K562 (cell line): ENCODE measurements around the gene HMGCL. TPM values are rescaled to one million over a fixed set of nuclear protein-coding genes. Genes with fewer than 3 reads are reported as not detected.

Experiments
- ATAC-seq: fragments of 200-7000 bp; cut with Tn5 transposase; 3 replicates; pipeline ENCODE4 v1.9.1; 2020; ENCODE audit warnings: moderate library complexity
- BruUV-seq: library from RNA; stranded (reverse); fragments of 400-500 nt; replicated peaks from 2 replicates; lab custom pipeline; 2021; lab: Mats Ljungman, UMichigan
- CTCF ChIA-PET: fragments of 300-600 bp; formaldehyde crosslinking; extraction: SDS; loops from one replicate; lab custom pipeline; 2021; ENCODE audit warnings: low intra/inter-chr PET ratio; lab: Yijun Ruan, JAX
- POLR2A ChIA-PET: fragments of 300-600, 350-650 bp; sonication (Branson Sonifier 250); formaldehyde crosslinking; extraction: SDS; loops from one replicate; lab custom pipeline; 2021; ENCODE audit warnings: antibody characterized with exemption, inconsistent platforms; lab: Yijun Ruan, JAX
- DNase-seq, 4 experiments: peaks; one replicate each; pipeline versions ENCODE4 v3.0.0 to v3.0.0-alpha.2; 2011 to 2018; ENCODE audit warnings: low spot score in 3 of 4, mixed read lengths in 3 of 4; ENCODE audit errors: extremely low read depth in 1 of 4
- FAIRE-seq: peaks from 2 replicates; lab custom pipeline; 2011; peaks lifted over from hg19 to GRCh38; lab: Jason Lieb, UNC
- H2AFZ ChIP-seq: 2 replicates; pipeline ENCODE4 v1.6.0; 2011; ENCODE audit warnings: low read depth, low read length, control low read depth, inconsistent platforms
- H3K27ac ChIP-seq: fragments of 200-600 bp; 3 replicates; pipeline ENCODE4 v1.8.0; 2011; ENCODE audit warnings: low read depth, mild to moderate bottlenecking, control low read depth, inconsistent platforms, low read length, moderate library complexity, mixed read lengths; ENCODE audit errors: extremely low read depth
- H3K27me3 ChIP-seq, 2 experiments: fragments of 300-600 bp in 1 of 2; 2 replicates in 1 of 2; 3 replicates in 1 of 2; pipeline versions ENCODE4 v1.6.0 to v1.8.0; 2011; ENCODE audit warnings: inconsistent platforms in 2 of 2, low read length in 2 of 2, mild to moderate bottlenecking in 1 of 2, mixed read lengths in 1 of 2, moderate library complexity in 1 of 2; ENCODE audit not compliant: control insufficient read depth in 2 of 2, insufficient read depth in 2 of 2
- H3K36me3 ChIP-seq: fragments of 300-600 bp; 3 replicates; pipeline ENCODE4 v1.8.0; 2011; ENCODE audit warnings: mild to moderate bottlenecking, low read length, inconsistent platforms; ENCODE audit not compliant: control insufficient read depth, insufficient read depth
- H3K4me1 ChIP-seq, 2 experiments: fragments of 200-600 bp in 1 of 2; replicated peaks in 1 of 2; 2 replicates in 1 of 2; 3 replicates in 1 of 2; pipeline versions ENCODE4 v1.5.1 to v1.8.0; 2011; ENCODE audit warnings: inconsistent platforms in 2 of 2, low read length in 2 of 2, mild to moderate bottlenecking in 1 of 2, mixed read lengths in 1 of 2, moderate library complexity in 1 of 2; ENCODE audit not compliant: control insufficient read depth in 2 of 2, insufficient read depth in 2 of 2
- H3K4me2 ChIP-seq: 2 replicates; pipeline ENCODE4 v1.6.1; 2011; ENCODE audit warnings: low read length, control low read depth, inconsistent platforms, mixed read lengths; ENCODE audit not compliant: insufficient read depth
- H3K4me3 ChIP-seq: fragments of 200-600 bp; sonication (generic), shearing (Covaris generic); 2 replicates; pipeline ENCODE4 v1.5.1; 2016; ENCODE audit warnings: control low read depth, inconsistent platforms
- H3K79me2 ChIP-seq: fragments of 200-600 bp; 3 replicates; pipeline ENCODE4 v1.8.0; 2011; ENCODE audit warnings: low read length, inconsistent platforms; ENCODE audit not compliant: control insufficient read depth, insufficient read depth
- H3K9ac ChIP-seq, 2 experiments: 2 replicates each; pipeline versions ENCODE4 v1.6.0 to v1.6.1; 2011; ENCODE audit warnings: low read depth in 2 of 2, low read length in 2 of 2, control low read depth in 1 of 2, inconsistent platforms in 1 of 2, mild to moderate bottlenecking in 1 of 2, mixed read lengths in 1 of 2; ENCODE audit not compliant: insufficient read depth in 1 of 2
- H3K9me1 ChIP-seq: one replicate; pipeline ENCODE4 v1.6.0; 2011; ENCODE audit warnings: inconsistent platforms, mild to moderate bottlenecking, low read length, moderate library complexity; ENCODE audit not compliant: control insufficient read depth, insufficient read depth
- H3K9me3 ChIP-seq: replicated peaks from 2 replicates; pipeline ENCODE4 v1.5.1; 2011; ENCODE audit warnings: low read depth, low read length, inconsistent platforms; ENCODE audit not compliant: control insufficient read depth, insufficient read depth
- H4K20me1 ChIP-seq: replicated peaks from 2 replicates; pipeline ENCODE4 v1.6.1; 2011; ENCODE audit warnings: low read length, inconsistent platforms, mixed read lengths; ENCODE audit not compliant: control insufficient read depth, insufficient read depth
- BDP1 ChIP-seq: IDR thresholded peaks from 3 replicates; pipeline ENCODE4 v1.6.1; 2011; ENCODE audit not compliant: insufficient read length, insufficient read depth
- MEF2D ChIP-seq: conservative IDR thresholded peaks from 2 replicates; pipeline ENCODE4 v1.6.1; 2016; ENCODE audit warnings: low read depth, missing genetic modification characterization, missing compliant biosample characterization
- MEIS2 ChIP-seq: fragments of 450-650 bp; IDR thresholded peaks from 2 replicates; pipeline ENCODE4 v1.6.1; 2014; ENCODE audit warnings: mild to moderate bottlenecking; ENCODE audit not compliant: partially characterized antibody
- MIER1 ChIP-seq: fragments of 450-650 bp; IDR thresholded peaks from 2 replicates; pipeline ENCODE4 v1.6.1; 2016; ENCODE audit warnings: antibody characterized with exemption, mild to moderate bottlenecking, low read depth
- SP1 ChIP-seq: sonication (generic); formaldehyde crosslinking; IDR thresholded peaks from 2 replicates; pipeline ENCODE4 v1.8.1; 2022; ENCODE audit warnings: mild to moderate bottlenecking, missing genetic modification reagents
- SRSF9 ChIP-seq: fragments of 200-400 bp; formaldehyde crosslinking; IDR thresholded peaks from 2 replicates; pipeline ENCODE4 v1.6.1; 2017; ENCODE audit warnings: low read depth, low read length, borderline replicate concordance
- TEAD2 ChIP-seq: fragments of 450-650 bp; IDR thresholded peaks from 2 replicates; pipeline ENCODE4 v1.6.1; 2016; ENCODE audit warnings: missing genetic modification characterization, control low read depth, missing compliant biosample characterization
- YY1 ChIP-seq, 3 experiments: IDR thresholded peaks; 2 replicates each; pipeline ENCODE4 v1.6.1; 2011; ENCODE audit warnings: low read length in 2 of 3, mild to moderate bottlenecking in 2 of 3, moderate library complexity in 2 of 3, borderline replicate concordance in 1 of 3, control low read depth in 1 of 3, low read depth in 1 of 3; ENCODE audit not compliant: insufficient read depth in 3 of 3, insufficient replicate concordance in 2 of 3, control insufficient read depth in 1 of 3, insufficient read length in 1 of 3; ENCODE audit errors: extremely low read depth in 1 of 3
- ZNF23 ChIP-seq: fragments of 250-450 bp; sonication (Bioruptor Pico); IDR thresholded peaks from 2 replicates; pipeline ENCODE4 v1.4.0; 2020; ENCODE audit warnings: mild to moderate bottlenecking
- ZNF444 ChIP-seq: fragments of 250-450 bp; sonication (Bioruptor Pico); IDR thresholded peaks from 2 replicates; pipeline ENCODE4 v1.4.0; 2020; ENCODE audit warnings: mild to moderate bottlenecking, moderate library complexity
- WGBS: fragments of 100-300 bp; shearing (Covaris generic); methylation state at CpG from one replicate; pipeline ENCODE4 v1.1.6; 2016; ENCODE audit warnings: low coverage, mixed read lengths; ENCODE audit not compliant: insufficient coverage; ENCODE audit errors: missing lambda C conversion rate; 5-methylcytosine and 5-hydroxymethylcytosine counted together
- in situ Hi-C: fragments of 300-500 bp; cut with MboI; formaldehyde crosslinking; loops from 4 replicates; pipeline ENCODE4 v1.15.0; 2018; ENCODE audit warnings: inconsistent platforms, mixed read lengths
- intact Hi-C: fragments of 100-400 bp; cut with micrococcal nuclease; formaldehyde crosslinking; loops from 2 replicates; pipeline ENCODE4 v1.14.2; 2022
- polyA plus RNA-seq, 8 experiments: library from polyadenylated mRNA; depleted of rRNA in 4 of 8; stranded (reverse) in 5 of 8; unstranded in 3 of 8; fragments of >200 nt; fragmentation: Nextera tagmentation in 2 of 8; fragmentation: Illumina TruSeq in 1 of 8; extraction: Ambion mirVana in 2 of 8; extraction: Trizol in 1 of 8; gene quantifications; 2 replicates each; pipeline versions ENCODE4 v1.2.1 to v1.2.3, GENCODE V29; 2011 to 2014; ENCODE audit warnings: inconsistent platforms in 1 of 8, missing spikeins in 1 of 8
- total RNA-seq, 7 experiments: library from RNA; depleted of rRNA in 6 of 7; stranded (reverse); fragments of >200 nt in 6 of 7; fragmentation: Illumina TruSeq in 2 of 7; extraction: Trizol in 2 of 7; gene quantifications; 2 replicates each; pipeline versions ENCODE4 v1.2.1 to v1.2.3, GENCODE V29; 2011 to 2021; ENCODE audit warnings: low replicate concordance in 1 of 7
- TF ChIP-seq, protein P1 (sequence below): fragments of 450-650 bp; IDR thresholded peaks from 2 replicates; pipeline ENCODE4 v1.6.1; 2016
- TF ChIP-seq, protein P2 (sequence below): fragments of 250-450 bp; sonication (Bioruptor Pico); IDR thresholded peaks from 2 replicates; pipeline ENCODE4 v1.4.0; 2020; ENCODE audit warnings: borderline replicate concordance
- TF ChIP-seq, protein P3 (sequence below): fragments of 450-650 bp; formaldehyde crosslinking; IDR thresholded peaks from 2 replicates; pipeline ENCODE4 v1.4.0; 2020; ENCODE audit warnings: mild to moderate bottlenecking, mixed read lengths
- TF ChIP-seq, protein P4 (sequence below): fragments of 200-400 bp; formaldehyde crosslinking; IDR thresholded peaks from 2 replicates; pipeline ENCODE4 v1.6.1; 2017; ENCODE audit warnings: mild to moderate bottlenecking, low read depth, low read length, moderate library complexity

Gene HMGCL
- total and polyA plus RNA-seq, 9 of the 15 experiments (the other 6 are each of a cell fraction or from before 2014, with no cell fraction given), result 18.0 to 82.2 (median 24.2) TPM

DNA sequence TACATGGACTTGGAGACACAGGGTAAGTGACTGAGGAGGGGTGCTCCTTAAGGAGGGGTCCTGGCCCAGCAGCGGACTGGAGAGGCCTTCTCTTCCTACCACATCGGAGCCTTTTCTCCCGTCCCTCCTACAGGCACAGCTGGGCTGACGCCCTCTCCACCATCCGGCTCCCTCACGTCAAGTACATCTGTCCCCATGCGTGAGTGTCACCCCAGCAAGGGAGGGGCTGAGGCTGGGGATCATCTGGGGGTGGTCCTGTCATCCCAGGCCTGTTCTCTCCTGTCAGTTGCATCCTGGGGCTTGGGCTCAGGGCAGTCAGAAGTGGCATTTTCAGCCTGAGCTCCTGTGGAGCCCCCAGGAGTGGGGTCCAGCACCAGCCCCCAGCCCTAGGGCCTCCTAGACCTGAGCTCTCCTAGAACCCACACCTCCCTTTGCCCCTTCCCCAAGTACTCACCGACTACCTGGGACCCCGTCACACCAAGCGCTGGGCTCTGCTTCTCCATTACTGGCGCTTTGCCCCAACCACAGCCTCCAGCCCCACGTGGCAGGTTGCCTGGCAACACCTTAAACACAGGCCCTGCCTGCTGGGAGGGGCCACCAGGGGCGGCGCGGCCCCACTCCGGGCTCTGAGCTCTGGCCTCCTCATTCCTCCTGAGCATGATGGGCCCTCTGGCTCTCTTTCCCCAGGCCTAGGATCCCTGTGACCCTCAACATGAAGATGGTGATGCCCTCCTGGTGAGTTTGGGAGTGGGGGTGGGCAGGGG lies 32.0 kb downstream of the HMGCL start:
- H3K4me2 ChIP-seq, result peak overlapping the region; percentile 20; the same call in 1 of the 2 replicates
- H3K27ac ChIP-seq, result peak overlapping the region; percentile 38; the same call in 2 of the 3 replicates
- intact Hi-C loops (no loop called here), in situ Hi-C loops (no loop called here)
- ChIA-PET CTCF (no interaction called here), POLR2A (interaction anchor here (0.6 to 10.2 kb wide), 7 partner anchors 8 to 254 kb away, joined by 3 to 197 read pairs (median 4); partner anchors contain the start of genes GALE and PITHD1)
- no TSS peak for BruUV-seq
- H3K4me3 ChIP-seq, result no peak overlapping the region
- no peak overlapping the region for H2AFZ ChIP-seq
- peaks cover 31 to 52% of the 10 kb centered on the region in 2 experiments for H3K4me1 ChIP-seq
- H3K9me3 ChIP-seq, result no peaks in the 10 kb centered on the region
- ATAC-seq, result peak; percentile 12; the same call in 2 of the 3 replicates
- peaks cover 29% of the 10 kb centered on the region for H3K79me2 ChIP-seq
- peaks cover 60% of the 10 kb centered on the region for H3K36me3 ChIP-seq
- no peaks in the 10 kb centered on the region for H3K27me3 ChIP-seq
- H3K9me1 ChIP-seq, result peaks cover 5% of the 10 kb centered on the region
- H4K20me1 ChIP-seq, result peaks cover 3% of the 10 kb centered on the region; the same call in 1 of the 2 replicates
- peak; percentile 69 for FAIRE-seq
- peak overlapping the region in 1 of 2 experiments; percentile 92; a peak in 3 of 4 replicates for H3K9ac ChIP-seq
- peak; percentile 73 to 78 (median 78) for DNase-seq
- 55% methylated on average over 16 of the region's 16 CpGs for WGBS
- TF ChIP-seq ZNF23 (CRISPR knock-in tag), result no peak
- TF ChIP-seq, protein P1, sequence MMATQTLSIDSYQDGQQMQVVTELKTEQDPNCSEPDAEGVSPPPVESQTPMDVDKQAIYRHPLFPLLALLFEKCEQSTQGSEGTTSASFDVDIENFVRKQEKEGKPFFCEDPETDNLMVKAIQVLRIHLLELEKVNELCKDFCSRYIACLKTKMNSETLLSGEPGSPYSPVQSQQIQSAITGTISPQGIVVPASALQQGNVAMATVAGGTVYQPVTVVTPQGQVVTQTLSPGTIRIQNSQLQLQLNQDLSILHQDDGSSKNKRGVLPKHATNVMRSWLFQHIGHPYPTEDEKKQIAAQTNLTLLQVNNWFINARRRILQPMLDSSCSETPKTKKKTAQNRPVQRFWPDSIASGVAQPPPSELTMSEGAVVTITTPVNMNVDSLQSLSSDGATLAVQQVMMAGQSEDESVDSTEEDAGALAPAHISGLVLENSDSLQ, result no peak
- TF ChIP-seq SRSF9, result no peak
- no peak for TF ChIP-seq ZNF444 (CRISPR knock-in tag)
- TF ChIP-seq, protein P2, sequence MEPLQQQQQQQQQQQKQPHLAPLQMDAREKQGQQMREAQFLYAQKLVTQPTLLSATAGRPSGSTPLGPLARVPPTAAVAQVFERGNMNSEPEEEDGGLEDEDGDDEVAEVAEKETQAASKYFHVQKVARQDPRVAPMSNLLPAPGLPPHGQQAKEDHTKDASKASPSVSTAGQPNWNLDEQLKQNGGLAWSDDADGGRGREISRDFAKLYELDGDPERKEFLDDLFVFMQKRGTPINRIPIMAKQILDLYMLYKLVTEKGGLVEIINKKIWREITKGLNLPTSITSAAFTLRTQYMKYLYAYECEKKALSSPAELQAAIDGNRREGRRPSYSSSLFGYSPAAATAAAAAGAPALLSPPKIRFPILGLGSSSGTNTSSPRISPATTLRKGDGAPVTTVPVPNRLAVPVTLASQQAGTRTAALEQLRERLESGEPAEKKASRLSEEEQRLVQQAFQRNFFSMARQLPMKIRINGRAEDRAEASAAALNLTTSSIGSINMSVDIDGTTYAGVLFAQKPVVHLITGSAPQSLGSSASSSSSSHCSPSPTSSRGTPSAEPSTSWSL (CRISPR knock-in tag), result no peak
- no peak for TF ChIP-seq SP1
- TF ChIP-seq, protein P3, sequence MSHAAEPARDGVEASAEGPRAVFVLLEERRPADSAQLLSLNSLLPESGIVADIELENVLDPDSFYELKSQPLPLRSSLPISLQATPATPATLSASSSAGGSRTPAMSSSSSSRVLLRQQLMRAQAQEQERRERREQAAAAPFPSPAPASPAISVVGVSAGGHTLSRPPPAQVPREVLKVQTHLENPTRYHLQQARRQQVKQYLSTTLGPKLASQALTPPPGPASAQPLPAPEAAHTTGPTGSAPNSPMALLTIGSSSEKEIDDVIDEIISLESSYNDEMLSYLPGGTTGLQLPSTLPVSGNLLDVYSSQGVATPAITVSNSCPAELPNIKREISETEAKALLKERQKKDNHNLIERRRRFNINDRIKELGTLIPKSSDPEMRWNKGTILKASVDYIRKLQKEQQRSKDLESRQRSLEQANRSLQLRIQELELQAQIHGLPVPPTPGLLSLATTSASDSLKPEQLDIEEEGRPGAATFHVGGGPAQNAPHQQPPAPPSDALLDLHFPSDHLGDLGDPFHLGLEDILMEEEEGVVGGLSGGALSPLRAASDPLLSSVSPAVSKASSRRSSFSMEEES (CRISPR knock-in tag), result no peak
- TF ChIP-seq MEF2D (tag), result no peak
- TF ChIP-seq YY1 (IDR thresholded peaks at IDR 0.05; ENCODE audit: borderline replicate concordance in 1 of 3, control insufficient read depth in 1 of 3, extremely low read depth in 1 of 3, insufficient read depth in 3 of 3, insufficient read length in 1 of 3, insufficient replicate concordance in 2 of 3, low read depth in 1 of 3, low read length in 2 of 3), result peak in 1 of 3 experiments; percentile 36
- TF ChIP-seq MIER1, result no peak
- no peak for TF ChIP-seq TEAD2 (tag)
- TF ChIP-seq, protein P4, sequence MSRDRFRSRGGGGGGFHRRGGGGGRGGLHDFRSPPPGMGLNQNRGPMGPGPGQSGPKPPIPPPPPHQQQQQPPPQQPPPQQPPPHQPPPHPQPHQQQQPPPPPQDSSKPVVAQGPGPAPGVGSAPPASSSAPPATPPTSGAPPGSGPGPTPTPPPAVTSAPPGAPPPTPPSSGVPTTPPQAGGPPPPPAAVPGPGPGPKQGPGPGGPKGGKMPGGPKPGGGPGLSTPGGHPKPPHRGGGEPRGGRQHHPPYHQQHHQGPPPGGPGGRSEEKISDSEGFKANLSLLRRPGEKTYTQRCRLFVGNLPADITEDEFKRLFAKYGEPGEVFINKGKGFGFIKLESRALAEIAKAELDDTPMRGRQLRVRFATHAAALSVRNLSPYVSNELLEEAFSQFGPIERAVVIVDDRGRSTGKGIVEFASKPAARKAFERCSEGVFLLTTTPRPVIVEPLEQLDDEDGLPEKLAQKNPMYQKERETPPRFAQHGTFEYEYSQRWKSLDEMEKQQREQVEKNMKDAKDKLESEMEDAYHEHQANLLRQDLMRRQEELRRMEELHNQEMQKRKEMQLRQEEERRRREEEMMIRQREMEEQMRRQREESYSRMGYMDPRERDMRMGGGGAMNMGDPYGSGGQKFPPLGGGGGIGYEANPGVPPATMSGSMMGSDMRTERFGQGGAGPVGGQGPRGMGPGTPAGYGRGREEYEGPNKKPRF, result no peak
- no peak for TF ChIP-seq MEIS2
- no peak for TF ChIP-seq BDP1
